EH (cell line): ENCODE results near the gene NPTN.

Source experiments
- DNase-seq: peaks from one replicate; pipeline ENCODE4 v3.0.0-alpha.2; 2015; ENCODE audit warnings: low read depth

The NPTN gene

GRCh38 chr15:73633111-73633990 lies at the start of gene NPTN:
Gene NPTN (minus strand): TSS chr15:73633389. CDS start chr15:73633215, 174 bp downstream.
- DNase-seq, result peak; percentile 98

GRCh38 chr15:73682600-73683090 lies 49.5 kb upstream of the NPTN start:
- no peak for DNase-seq

GRCh38 chr15:73681856-73682599 lies 48.8 kb upstream of the NPTN start:
- DNase-seq, result peak; percentile 39

- DNase-seq, result no peak
Measured at GRCh38 chr15:73681063-73681462, 47.9 kb upstream of the NPTN start.

GRCh38 chr15:73680549-73680948 lies 47.4 kb upstream of the NPTN start:
- peak; percentile 23 for DNase-seq

GRCh38 chr15:73679964-73680363 lies 46.8 kb upstream of the NPTN start:
- DNase-seq, result no peak

- DNase-seq, result no peak
Measured at GRCh38 chr15:73679180-73679579, 46.0 kb upstream of the NPTN start.

- no peak for DNase-seq
Measured at GRCh38 chr15:73678498-73678897, 45.3 kb upstream of the NPTN start.

- no peak for DNase-seq
Measured at GRCh38 chr15:73677733-73678132, 44.5 kb upstream of the NPTN start.

GRCh38 chr15:73677146-73677607 lies 44.0 kb upstream of the NPTN start:
- peak; percentile 77 for DNase-seq

- no peak for DNase-seq
Measured at GRCh38 chr15:73674587-73674986, 41.4 kb upstream of the NPTN start.

GRCh38 chr15:73660455-73660854 lies 27.3 kb upstream of the NPTN start:
- no peak for DNase-seq

- DNase-seq, result no peak
Measured at GRCh38 chr15:73658645-73659044, 25.5 kb upstream of the NPTN start.

GRCh38 chr15:73655724-73656123 lies 22.5 kb upstream of the NPTN start:
- no peak for DNase-seq

GRCh38 chr15:73654659-73655058 lies 21.5 kb upstream of the NPTN start:
- no peak for DNase-seq

- peak; percentile 59 for DNase-seq
Measured at GRCh38 chr15:73650416-73651126, 17.4 kb upstream of the NPTN start.

GRCh38 chr15:73648014-73648295 lies 14.8 kb upstream of the NPTN start:
- no peak for DNase-seq

GRCh38 chr15:73647259-73648013 lies 14.2 kb upstream of the NPTN start:
- peak; percentile 32 for DNase-seq

GRCh38 chr15:73639464-73639863 lies 6.3 kb upstream of the NPTN start:
- DNase-seq, result peak; percentile 60

- peak; percentile 84 for DNase-seq
Measured at GRCh38 chr15:73637527-73637926, 4.3 kb upstream of the NPTN start.

- peak; percentile 97 for DNase-seq
Measured at GRCh38 chr15:73633991-73634495, 854 bp upstream of the NPTN start.

GRCh38 chr15:73632670-73633058 lies 525 bp downstream of the NPTN start:
- DNase-seq, result no peak
